ENCODE measurements around the gene ANO10. TPM values are rescaled to one million over a fixed set of nuclear protein-coding genes. Genes with fewer than 3 reads are reported as not detected.
A peak's percentile ranks its signal among the peaks of the same experiment; 100 is the strongest.

ANO10 gene
- total and polyA plus RNA-seq, 4 donors, result 19.9 to 33.2 (median 25.3) TPM

DNA sequence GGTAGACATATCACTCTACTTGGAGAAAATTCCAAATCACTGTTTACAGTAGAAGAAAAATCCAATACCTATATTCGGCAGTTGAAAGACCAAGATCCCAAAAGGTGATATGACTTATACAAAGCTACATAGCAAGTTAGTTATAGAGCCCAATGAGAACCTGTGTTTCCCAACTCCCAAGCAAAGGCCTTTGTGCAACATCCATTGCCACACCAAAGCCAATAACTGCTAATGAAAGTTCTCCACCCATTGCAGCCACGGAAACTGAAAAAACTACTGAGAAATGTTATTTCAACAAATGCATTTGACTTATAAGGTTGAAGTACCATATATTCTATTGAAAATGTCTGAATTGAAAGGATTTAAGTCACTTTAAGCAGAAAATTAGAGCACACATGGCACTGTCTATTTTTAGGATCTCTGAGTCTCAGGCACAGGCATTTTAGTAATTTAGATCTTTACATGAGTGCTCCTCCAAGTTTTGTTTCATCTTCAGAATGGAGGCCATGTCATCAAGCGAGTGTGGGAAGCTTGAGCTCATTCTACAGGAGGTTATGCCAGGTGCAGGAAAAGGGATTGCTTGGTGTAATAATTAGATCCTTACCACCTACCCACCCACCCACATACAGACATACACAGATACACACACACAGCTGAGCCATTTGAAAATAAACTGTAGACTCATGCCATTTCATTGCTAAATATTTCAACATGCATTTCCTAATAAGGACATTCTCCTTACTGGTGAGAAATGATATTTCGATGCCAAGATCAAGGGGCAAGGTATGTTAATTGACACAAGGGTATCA lies 19.7 kb upstream of the ANO10 start:
- no peaks in the 10 kb centered on the region for H3K9me3 ChIP-seq (ENCODE audit: control insufficient read depth in 4 of 4, insufficient read depth in 3 of 4, low read length in 3 of 4)
- no peaks in the 10 kb centered on the region for H3K36me3 ChIP-seq (ENCODE audit: control insufficient read depth in 4 of 4, insufficient read depth in 4 of 4, low read length in 4 of 4)
- no peaks in the 10 kb centered on the region for H3K4me1 ChIP-seq (ENCODE audit: control insufficient read depth in 5 of 5, insufficient read depth in 5 of 5, low read length in 5 of 5)
- no peak overlapping the region for H3K27ac ChIP-seq (ENCODE audit: low read depth in 1 of 2, low read length in 1 of 2)
- no peaks in the 10 kb centered on the region for H3K27me3 ChIP-seq (ENCODE audit: control insufficient read depth in 3 of 3, insufficient read depth in 3 of 3, low read length in 2 of 3)
- TF ChIP-seq, protein P1, sequence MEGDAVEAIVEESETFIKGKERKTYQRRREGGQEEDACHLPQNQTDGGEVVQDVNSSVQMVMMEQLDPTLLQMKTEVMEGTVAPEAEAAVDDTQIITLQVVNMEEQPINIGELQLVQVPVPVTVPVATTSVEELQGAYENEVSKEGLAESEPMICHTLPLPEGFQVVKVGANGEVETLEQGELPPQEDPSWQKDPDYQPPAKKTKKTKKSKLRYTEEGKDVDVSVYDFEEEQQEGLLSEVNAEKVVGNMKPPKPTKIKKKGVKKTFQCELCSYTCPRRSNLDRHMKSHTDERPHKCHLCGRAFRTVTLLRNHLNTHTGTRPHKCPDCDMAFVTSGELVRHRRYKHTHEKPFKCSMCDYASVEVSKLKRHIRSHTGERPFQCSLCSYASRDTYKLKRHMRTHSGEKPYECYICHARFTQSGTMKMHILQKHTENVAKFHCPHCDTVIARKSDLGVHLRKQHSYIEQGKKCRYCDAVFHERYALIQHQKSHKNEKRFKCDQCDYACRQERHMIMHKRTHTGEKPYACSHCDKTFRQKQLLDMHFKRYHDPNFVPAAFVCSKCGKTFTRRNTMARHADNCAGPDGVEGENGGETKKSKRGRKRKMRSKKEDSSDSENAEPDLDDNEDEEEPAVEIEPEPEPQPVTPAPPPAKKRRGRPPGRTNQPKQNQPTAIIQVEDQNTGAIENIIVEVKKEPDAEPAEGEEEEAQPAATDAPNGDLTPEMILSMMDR (IDR thresholded peaks at IDR 0.05; ENCODE audit: control extremely low read depth, extremely low read depth), result no peak
- ATAC-seq (ENCODE audit: insufficient read depth, low FRiP score), result no peak
- WGBS, 2 donors, result 36 to 66% methylated on average over 4 of the region's 4 CpGs
- DNase-seq, result no peak
- H3K4me3 ChIP-seq, result no peak overlapping the region
- H3K9ac ChIP-seq (ENCODE audit: insufficient read depth in 1 of 2, low read length in 2 of 2), result no peak overlapping the region

DNA sequence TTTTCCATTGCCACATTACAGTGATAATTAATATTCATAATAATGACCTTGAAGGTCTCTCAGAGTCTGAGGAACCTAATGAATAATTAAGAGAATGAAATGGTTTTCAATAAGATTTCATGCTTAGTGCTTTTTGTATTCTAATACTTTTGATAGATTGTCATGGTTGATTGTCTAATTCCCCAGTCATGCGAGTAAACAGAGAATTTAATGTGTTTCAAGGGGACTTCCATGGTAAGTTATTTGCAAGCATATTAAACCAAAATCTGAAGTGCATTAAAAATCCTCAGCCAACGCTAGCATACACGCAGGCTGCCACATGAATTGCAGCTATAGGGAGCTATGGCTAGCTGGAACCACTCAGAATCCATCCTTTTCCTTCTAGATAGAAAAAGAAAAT lies 18.9 kb upstream of the ANO10 start:
- no peaks in the 10 kb centered on the region for H3K4me1 ChIP-seq (ENCODE audit: control insufficient read depth in 5 of 5, insufficient read depth in 5 of 5, low read length in 5 of 5)
- no peak for ATAC-seq (ENCODE audit: insufficient read depth, low FRiP score)
- no peak overlapping the region for H3K4me3 ChIP-seq
- no peaks in the 10 kb centered on the region for H3K9me3 ChIP-seq (ENCODE audit: control insufficient read depth in 4 of 4, insufficient read depth in 3 of 4, low read length in 3 of 4)
- WGBS, 2 donors, result 93 to 94% methylated on average over 3 of the region's 3 CpGs
- no peaks in the 10 kb centered on the region for H3K27me3 ChIP-seq (ENCODE audit: control insufficient read depth in 3 of 3, insufficient read depth in 3 of 3, low read length in 2 of 3)
- H3K36me3 ChIP-seq (ENCODE audit: control insufficient read depth in 4 of 4, insufficient read depth in 4 of 4, low read length in 4 of 4), result no peaks in the 10 kb centered on the region
- no peak overlapping the region for H3K9ac ChIP-seq (ENCODE audit: insufficient read depth in 1 of 2, low read length in 2 of 2)
- TF ChIP-seq, protein P1 (IDR thresholded peaks at IDR 0.05; ENCODE audit: control extremely low read depth, extremely low read depth), result no peak
- DNase-seq, result no peak
- no peak overlapping the region for H3K27ac ChIP-seq (ENCODE audit: low read depth in 1 of 2, low read length in 1 of 2)

DNA sequence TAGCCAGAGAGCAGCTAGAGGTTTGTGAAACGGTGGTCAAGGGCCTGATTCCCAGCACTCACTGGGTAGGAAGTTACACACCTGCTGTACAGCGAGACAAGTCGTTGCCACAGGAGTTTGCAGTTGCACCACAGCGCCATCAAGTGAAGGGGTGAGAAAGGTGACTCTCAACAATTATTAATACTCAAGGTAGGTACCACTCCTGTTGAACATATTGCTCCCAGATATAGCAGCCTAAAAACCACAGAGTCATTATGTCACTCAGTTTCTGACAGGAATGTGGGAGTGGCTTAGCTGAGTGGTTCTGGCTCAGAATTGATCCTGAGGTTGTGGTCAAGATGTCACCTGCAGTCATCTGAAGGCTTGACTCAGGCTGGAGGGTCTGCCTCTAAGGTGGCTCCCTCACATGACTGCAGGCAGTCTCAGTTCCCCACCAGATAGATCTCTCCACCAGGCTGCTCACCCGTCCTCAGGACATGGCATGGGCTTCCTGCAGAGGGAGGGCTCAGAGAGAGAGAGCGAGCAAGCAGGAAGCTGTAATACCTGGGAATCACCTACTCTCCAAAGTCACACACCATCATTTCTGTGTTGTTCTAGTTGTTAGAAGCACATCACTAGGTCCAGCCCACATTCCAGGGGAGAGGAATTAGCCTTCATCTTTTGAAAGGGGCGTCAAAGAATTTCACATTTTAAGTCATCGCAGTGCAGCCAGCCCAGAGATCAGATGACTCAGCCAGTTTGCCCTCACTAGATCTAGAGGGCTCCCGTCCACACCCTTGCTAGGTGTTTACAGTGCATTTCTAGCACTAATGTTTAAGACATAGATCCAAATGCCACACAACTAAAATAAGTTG lies 17.0 kb upstream of the ANO10 start:
- Histone ChIP-seq H3K4me3 (no peak overlapping the region), H3K9ac (ENCODE audit: insufficient read depth in 1 of 2, low read length in 2 of 2) (no peak overlapping the region), H3K4me1 (ENCODE audit: control insufficient read depth in 5 of 5, insufficient read depth in 5 of 5, low read length in 5 of 5) (no peaks in the 10 kb centered on the region), H3K36me3 (ENCODE audit: control insufficient read depth in 4 of 4, insufficient read depth in 4 of 4, low read length in 4 of 4) (no peaks in the 10 kb centered on the region), H3K27me3 (ENCODE audit: control insufficient read depth in 3 of 3, insufficient read depth in 3 of 3, low read length in 2 of 3) (no peaks in the 10 kb centered on the region), H3K9me3 (ENCODE audit: control insufficient read depth in 4 of 4, insufficient read depth in 3 of 4, low read length in 3 of 4) (no peaks in the 10 kb centered on the region), H3K27ac (ENCODE audit: low read depth in 1 of 2, low read length in 1 of 2) (peak overlapping the region in 1 of 2 donors; percentile 3)
- TF ChIP-seq, protein P1 (IDR thresholded peaks at IDR 0.05; ENCODE audit: control extremely low read depth, extremely low read depth), result no peak
- WGBS, 2 donors, result 28 to 38% methylated on average over 9 of the region's 9 CpGs
- DNase-seq (no peak), ATAC-seq (ENCODE audit: insufficient read depth, low FRiP score) (peak; percentile 64)
